GM19372 (cell line): ENCODE results near the gene IL3.

Experiments
- ATAC-seq: cut with Tn5 transposase; IDR thresholded peaks from one replicate; pipeline ENCODE4 v1.9.1; 2021; ENCODE audit warnings: mild to moderate bottlenecking, low read depth, moderate library complexity; ENCODE audit not compliant: unreplicated experiment

The IL3 gene

GRCh38 chr5:132055808-132056609 is 4.4 kb upstream of the IL3 start:
- no peak for ATAC-seq

DNA sequence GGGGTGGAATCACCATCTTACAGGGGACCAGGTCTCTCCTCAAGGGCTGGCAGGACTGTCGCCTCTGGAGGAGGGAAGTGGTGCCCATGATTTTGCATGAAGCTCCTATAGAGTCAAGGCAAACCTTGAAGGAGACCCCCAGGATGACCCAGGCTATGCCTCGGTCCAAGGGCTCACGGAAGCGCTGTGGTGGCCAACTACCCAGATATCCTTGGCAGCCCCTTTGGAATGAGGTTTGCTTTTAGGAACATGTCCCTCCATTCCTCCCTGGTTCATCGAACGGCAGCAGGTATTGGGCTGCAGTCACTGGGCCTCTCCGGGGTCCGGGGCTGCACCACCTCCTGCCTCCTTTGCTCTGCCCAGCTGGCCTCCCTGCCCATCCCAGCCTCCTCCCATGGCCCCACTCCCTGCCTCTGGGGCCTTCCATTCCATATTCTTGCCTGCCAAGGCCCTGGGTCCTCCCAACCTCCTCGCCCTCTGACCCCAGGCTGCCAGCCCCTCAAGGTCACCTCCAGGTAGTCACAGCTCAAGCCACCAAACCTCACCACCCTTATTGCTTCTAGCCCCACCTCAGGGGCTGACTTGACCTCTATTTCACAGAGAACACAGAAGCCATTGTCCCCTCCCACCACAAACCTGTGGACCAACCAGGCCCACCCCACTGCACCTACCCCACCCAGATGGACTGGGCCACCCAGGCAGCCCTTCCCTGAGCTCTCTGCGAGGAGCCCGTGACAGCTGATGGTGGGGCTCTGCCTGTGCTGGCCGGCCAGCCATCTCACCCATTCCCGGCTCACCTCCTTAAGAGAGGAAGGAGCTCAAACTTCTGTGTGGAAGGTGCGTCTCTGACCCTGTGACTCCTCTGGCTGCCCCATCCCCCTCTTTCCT is 3.6 kb upstream of the IL3 start:
- ATAC-seq = no peak

- no peak for ATAC-seq
Measured at GRCh38 chr5:132057498-132058255, 2.8 kb upstream of the IL3 start.

DNA sequence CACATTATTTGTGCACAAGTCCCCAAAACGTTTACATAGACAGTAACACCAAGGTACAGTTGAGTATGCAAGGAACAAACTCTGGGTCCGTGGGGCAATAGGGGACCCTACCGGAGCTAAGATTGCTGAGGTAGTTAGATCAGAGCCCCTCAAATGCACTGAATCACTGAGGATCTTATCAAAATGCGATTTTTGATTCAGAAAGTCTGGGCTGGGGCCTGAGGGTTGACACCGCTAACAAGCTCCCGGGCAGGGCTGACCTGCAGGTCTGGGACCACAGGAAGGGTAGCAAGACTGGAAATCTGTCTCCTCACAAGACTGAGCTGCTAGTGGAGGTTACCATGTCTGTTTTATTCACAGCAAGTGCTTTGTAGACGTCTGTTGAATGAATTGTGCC is 1.8 kb upstream of the IL3 start:
- ATAC-seq = no peak

DNA sequence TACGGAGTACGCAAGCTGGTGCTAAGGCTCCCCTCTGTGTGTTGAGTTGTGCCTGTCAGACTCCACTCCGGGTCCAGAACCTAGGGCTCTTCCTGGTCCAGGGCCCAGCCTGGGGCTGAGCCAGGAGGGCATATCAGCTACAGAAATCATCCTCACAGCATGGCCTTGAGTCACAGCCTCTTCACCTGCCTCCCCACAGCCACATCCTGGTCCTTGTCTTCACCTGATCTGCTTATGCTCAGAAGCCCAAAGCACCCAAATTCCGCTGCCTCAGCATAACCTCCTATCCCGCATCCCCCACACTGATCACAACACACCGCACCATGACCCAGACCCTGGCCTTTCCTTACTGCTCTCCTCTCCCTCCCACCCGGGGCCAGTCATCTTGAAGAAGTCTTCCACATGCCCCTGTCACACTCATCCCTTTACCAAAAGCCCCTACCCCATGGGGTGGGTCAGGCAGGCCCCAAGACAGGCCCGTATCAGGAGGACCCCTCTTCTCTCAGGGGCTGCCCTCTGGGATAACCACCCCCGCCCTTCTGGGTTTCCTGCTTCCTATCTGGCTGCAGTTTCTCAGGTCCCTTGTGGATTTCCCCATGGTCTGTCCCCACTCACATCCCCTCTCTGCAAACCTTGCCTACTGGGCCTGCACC is 1.3 kb upstream of the IL3 start:
- no peak for ATAC-seq

- no peak for ATAC-seq
Measured at GRCh38 chr5:132059696-132060500, 557 bp upstream of the IL3 start.

DNA sequence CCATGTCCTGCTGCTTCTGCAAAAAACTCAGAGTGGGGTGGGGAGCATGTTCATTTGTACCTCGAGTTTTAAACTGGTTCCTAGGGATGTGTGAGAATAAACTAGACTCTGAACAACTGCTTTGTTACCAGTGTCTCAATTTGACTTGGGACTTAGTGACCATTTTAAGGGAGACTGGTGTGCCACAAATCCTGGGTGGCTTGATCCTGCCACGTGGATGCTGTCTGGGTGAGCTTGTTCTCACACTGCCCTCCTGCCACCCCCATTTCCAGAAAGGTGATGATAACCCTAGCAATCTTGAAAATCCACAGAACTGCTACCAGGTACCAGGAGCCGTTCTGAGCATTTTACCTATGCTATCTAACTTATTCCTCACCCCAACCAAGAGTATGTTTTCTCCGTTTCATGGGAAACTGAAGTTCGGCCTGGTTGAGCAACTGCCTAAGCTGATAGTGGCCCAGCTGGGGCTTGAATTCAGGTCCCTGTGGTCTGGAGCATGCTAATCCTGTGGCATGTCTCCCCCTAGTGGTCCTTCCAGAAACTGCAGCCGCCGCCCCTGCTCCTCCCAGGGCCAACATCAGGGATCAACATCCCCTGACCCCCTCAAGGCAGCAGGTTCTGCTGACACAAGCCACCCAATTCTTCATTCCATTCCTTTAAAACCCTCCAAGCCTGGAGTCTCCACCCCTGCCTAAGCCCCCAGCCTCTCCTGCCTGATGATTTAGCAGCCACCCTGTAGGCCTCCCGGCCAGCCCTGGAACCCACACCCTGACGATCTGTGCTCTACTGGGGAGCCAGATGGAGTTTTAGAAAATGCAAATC is 2.8 kb downstream of the IL3 start:
- peak; percentile 56 for ATAC-seq

DNA sequence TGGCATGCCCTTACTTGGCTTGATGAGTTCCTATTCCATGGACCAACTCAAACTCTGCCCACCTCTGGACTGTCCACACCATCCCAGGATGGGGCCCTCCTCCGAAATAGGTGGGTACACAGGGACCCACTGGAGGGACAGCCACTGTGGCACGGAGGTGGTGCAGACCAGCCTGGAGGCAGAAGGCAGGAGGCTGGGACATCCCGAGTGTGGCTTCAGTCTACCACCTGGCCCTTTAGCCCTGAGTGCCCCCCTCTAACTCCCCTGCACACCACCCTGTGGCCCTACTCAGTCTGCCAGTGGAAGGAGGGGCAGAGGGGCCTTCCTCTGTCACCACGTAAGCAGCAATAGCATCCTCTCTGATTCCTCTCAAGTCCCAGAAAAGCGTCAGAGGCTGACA is 3.7 kb downstream of the IL3 start:
- no peak for ATAC-seq

DNA sequence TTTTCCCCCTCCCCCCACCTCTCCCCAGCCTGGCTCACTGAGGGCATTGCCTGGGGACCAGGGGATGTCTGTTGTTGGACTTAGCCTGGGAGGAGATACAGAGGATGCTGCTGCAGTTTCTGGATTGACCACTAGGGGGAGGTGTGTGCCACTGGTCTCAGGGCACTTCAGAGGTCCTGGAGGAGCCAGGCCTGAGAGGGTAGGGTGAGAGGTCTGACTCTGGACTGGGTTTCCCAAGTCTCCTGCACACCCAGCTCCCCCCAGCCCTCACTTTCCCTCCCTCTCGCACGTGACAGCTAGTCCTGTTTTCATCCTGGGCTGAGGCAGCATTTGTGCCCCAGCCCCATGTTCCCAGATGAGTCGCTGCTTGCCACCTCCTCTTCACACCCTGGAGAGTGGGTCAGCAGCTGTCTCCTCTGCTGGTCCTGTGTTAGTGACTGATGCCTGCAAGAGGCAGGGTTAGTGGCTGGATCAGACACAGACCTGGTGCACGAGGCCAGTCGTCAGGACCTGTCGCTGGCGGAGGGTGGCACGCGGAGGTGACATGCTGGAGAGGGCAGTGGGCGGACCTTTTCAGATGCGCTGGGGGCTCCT is 4.4 kb downstream of the IL3 start:
- ATAC-seq = peak; percentile 68

DNA sequence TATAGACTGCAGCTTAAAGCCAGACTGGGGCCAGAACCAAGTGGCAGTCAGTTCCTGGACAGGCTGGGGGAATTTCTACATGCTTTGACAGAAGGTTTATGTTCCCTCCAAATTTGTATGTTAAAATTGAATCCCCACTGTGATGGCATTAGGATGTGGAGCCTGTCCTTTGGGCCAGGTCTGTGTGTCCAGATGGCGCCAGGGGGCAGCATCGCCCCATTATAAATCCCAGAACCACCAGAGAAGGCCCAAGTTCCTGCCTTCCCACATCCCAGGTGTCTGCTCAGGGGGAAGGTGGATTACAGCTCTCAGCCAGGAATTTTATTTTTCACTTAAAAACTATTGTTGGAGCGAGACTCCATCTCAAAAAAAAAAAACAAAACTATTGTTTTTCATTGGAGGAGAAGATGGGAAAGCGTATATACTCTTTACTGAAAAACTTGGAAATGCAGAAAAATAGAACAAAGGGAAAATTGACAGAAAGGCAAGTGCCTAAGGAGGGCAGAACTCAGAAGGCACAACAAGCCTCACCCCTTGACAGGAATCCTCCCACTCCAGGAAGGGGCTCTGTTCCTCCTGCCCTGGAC is 5.0 kb downstream of the IL3 start:
- ATAC-seq = no peak

- no peak for ATAC-seq
Measured at GRCh38 chr5:132065951-132066701, 5.7 kb downstream of the IL3 start.

DNA sequence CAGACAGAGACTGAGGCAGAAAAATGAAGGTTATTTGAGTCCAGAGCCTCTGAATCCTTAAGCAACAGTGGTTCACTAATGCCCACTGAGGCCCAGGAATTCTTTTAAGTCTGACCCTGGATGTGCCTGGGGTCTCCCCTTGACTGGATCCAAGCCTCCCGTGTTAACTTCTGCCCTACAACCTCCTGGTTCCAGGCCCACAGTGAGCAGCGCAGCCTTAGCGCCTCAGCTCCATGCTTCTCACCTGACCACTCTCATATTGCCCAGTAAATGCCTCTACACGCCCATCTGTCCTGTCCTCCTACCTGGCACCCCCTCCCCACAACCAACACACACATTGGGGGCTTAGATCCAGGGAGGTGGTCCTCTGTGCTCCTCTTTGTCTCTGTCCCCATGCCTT is 6.4 kb downstream of the IL3 start:
- ATAC-seq = no peak

DNA sequence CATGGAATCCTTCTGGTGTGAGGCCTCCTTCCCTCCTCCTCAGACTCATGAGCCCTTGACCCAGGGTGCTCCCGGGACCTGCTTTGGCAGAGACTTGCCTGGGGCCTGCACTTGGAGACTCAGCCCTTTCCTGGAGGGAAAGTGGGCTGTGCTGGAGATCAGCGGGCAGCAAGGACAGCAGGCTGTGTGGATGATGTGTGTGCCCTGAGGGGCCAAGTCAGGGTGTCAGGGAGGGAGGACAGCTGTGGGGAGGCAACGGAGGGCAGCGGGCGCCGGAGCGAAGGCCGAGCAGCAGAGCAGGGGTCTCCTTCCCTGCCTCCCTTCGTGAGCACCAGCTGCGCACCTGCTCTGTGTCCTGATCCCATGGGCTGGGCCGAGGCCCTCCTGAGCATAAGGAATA is 7.0 kb downstream of the IL3 start:
- no peak for ATAC-seq

DNA sequence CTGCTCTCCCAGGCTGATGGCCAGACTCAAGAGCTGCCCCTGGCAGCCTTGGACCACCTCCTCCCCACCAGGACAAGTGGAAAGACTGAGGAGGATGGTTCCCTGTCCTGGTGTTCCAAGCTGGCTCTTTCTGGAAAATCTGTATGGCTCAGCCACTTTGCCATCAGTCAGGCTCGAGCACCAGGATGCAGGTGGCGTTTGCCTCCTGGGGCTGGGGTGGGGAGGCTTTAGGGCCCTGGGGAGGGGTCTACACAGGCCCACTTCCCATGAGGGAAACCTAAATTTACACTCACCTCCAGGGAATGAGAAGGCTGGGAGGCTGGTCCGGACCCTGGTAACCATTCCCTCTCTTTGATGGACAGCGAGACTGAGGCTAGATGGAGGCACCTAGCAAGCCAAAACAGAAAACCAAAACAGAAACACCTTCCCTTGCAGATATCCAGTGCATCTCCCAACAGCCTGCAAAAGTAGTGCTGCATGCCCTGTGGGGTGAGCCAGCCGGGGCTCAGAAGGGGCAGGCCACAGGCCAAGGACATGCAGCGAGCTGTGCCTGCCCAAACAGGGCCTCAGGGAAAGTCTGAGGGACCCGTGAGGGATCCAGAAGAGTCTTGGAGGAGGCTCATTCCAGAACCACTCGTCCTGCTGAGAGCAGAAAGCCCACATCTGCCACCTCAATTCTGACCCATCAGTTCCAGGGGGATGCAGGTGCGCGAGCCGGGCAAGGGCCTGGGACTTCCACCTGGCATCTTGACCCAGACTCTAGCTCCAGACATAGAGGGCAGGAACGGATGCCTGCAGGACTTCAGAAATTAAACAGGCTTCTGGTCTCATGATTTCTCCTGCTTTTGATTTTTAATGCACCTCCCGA is 7.7 kb downstream of the IL3 start:
- ATAC-seq = no peak

DNA sequence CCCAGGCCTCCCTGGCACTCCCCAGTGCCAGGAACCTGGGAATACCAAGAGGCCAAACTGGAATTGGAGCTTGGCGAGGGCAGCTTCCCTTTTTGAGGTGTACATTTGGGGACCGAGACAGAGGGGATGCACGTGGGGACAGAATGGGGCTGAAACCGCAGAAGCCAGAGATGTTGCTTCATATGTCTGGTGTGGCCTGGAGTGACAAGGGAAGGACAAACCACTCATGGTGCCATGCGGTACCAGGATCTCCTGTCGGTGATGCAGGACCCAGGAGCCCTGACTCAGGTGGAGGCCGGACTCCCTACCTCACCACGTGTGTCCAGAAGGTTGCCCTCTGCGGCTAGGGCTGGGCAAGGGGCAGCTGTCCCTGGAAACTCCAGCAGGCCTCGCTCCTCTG is 9.1 kb downstream of the IL3 start:
- ATAC-seq = no peak

DNA sequence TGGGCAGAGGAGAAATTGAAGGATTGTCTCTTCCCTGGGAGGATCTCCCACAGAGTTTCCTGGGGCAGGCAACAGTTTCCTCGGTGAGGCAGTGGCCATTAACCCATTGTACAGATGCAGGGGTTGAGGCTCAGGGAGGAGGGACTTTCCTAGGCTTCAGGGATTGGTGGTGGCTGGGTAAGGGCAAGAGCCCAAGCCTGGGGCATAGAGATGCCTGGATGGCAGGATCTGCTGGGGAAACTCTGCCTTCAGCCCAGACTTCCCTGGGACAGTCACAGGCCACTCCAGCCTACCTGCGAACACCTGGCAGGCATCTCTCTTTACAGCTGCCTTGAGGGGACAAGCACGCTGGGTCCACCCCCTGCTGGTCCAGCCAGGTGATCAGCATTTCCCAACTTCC is 9.5 kb downstream of the IL3 start:
- no peak for ATAC-seq
